ENCODE measurements around the gene ANKRD12. TPM values are rescaled to one million over a fixed set of nuclear protein-coding genes. Genes with fewer than 3 reads are reported as not detected.
"Not testable (repeated sequence)": the region's sequence is repeated elsewhere in the genome, so short reads cannot be mapped to it uniquely, and the experiment has no call there.

Gene ANKRD12
- polyA plus RNA-seq, 1 donor = 20.1 TPM

GRCh38 chr18:9164149-9164548, 27.6 kb downstream of the ANKRD12 start:
- H3K27me3 ChIP-seq (ENCODE audit: control insufficient read depth, insufficient read depth, low read length); H3K4me3 ChIP-seq (ENCODE audit: low read length); H3K4me1 ChIP-seq (ENCODE audit: control insufficient read depth, insufficient read depth, low read length); H3K36me3 ChIP-seq (ENCODE audit: control insufficient read depth, insufficient read depth, low read length); H3K27ac ChIP-seq (ENCODE audit: low read length); DNase-seq: not testable (repeated sequence)
- H3K9me3 ChIP-seq (ENCODE audit: control insufficient read depth, low read depth, low read length) = peaks cover 12% of the 10 kb centered on the region

DNA sequence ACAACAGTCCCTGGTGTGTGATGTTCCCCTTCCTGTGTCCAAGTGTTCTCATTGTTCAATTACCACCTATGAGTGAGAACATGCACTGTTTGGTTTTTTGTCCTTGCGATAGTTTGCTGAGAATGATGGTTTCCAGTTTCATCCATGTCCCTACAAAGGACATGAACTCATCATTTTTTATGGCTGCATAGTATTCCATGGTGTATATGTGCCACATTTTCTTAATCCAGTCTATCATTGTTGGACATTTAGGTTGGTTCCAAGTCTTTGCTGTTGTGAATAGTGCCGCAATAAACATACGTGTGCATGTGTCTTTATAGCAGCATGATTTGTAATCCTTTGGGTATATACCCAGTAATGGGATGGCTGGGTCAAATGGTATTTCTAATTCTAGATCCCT, 29.3 kb downstream of the ANKRD12 start:
- not testable (repeated sequence) for H3K4me1 ChIP-seq (ENCODE audit: control insufficient read depth, insufficient read depth, low read length); DNase-seq; H3K36me3 ChIP-seq (ENCODE audit: control insufficient read depth, insufficient read depth, low read length); H3K27ac ChIP-seq (ENCODE audit: low read length); H3K4me3 ChIP-seq (ENCODE audit: low read length); H3K27me3 ChIP-seq (ENCODE audit: control insufficient read depth, insufficient read depth, low read length)
- WGBS (ENCODE audit: insufficient coverage, low lambda C conversion rate) = no CpG with 5 or more reads among the region's 3 CpGs
- peaks cover 12% of the 10 kb centered on the region for H3K9me3 ChIP-seq (ENCODE audit: control insufficient read depth, low read depth, low read length)

- no CpG with 5 or more reads among the region's 3 CpGs for WGBS (ENCODE audit: insufficient coverage, low lambda C conversion rate)
- DNase-seq; H3K4me3 ChIP-seq (ENCODE audit: low read length); H3K36me3 ChIP-seq (ENCODE audit: control insufficient read depth, insufficient read depth, low read length); H3K27ac ChIP-seq (ENCODE audit: low read length); H3K9me3 ChIP-seq (ENCODE audit: control insufficient read depth, low read depth, low read length); H3K4me1 ChIP-seq (ENCODE audit: control insufficient read depth, insufficient read depth, low read length); H3K27me3 ChIP-seq (ENCODE audit: control insufficient read depth, insufficient read depth, low read length): not testable (repeated sequence)
These were observed 32.9 kb downstream of the ANKRD12 start for GRCh38 chr18:9169515-9169914.

DNA sequence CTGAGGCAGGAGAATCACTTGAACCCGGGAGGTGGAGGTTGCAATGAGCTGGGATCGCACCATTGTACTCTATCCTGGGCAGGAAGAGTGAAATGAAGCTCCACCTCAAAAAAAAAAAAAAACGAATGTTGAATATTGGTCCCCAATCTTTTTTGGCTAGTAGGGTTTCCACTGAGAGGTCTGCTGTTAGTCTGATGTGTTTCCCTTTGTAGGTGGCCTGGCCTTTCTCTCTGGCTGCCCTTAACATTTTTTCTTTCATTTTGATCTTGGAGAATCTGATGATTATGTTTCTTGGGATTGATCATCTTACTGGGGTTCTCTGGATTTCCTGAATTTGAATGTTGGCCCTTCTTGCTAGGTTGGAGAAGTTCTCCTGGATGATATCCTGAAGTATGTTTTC, 35.3 kb downstream of the ANKRD12 start:
- H3K36me3 ChIP-seq (ENCODE audit: control insufficient read depth, insufficient read depth, low read length); H3K27ac ChIP-seq (ENCODE audit: low read length); H3K9me3 ChIP-seq (ENCODE audit: control insufficient read depth, low read depth, low read length); H3K4me1 ChIP-seq (ENCODE audit: control insufficient read depth, insufficient read depth, low read length); H3K27me3 ChIP-seq (ENCODE audit: control insufficient read depth, insufficient read depth, low read length); DNase-seq; H3K4me3 ChIP-seq (ENCODE audit: low read length): not testable (repeated sequence)
- no CpG with 5 or more reads among the region's 3 CpGs for WGBS (ENCODE audit: insufficient coverage, low lambda C conversion rate)

GRCh38 chr18:9172506-9173127, 36.0 kb downstream of the ANKRD12 start:
- H3K27me3 ChIP-seq (ENCODE audit: control insufficient read depth, insufficient read depth, low read length) = no peaks in the 10 kb centered on the region
- H3K36me3 ChIP-seq (ENCODE audit: control insufficient read depth, insufficient read depth, low read length) = no peaks in the 10 kb centered on the region
- H3K27ac ChIP-seq (ENCODE audit: low read length) = no peak overlapping the region
- no peak for DNase-seq
- H3K9me3 ChIP-seq (ENCODE audit: control insufficient read depth, low read depth, low read length) = no peaks in the 10 kb centered on the region
- no peaks in the 10 kb centered on the region for H3K4me1 ChIP-seq (ENCODE audit: control insufficient read depth, insufficient read depth, low read length)
- no peak overlapping the region for H3K4me3 ChIP-seq (ENCODE audit: low read length)
- 94% methylated on average over 2 of the region's 4 CpGs for WGBS (ENCODE audit: insufficient coverage, low lambda C conversion rate)

- DNase-seq = no peak
- no CpG with 5 or more reads among the region's 6 CpGs for WGBS (ENCODE audit: insufficient coverage, low lambda C conversion rate)
- no peaks in the 10 kb centered on the region for H3K4me1 ChIP-seq (ENCODE audit: control insufficient read depth, insufficient read depth, low read length)
- H3K27me3 ChIP-seq (ENCODE audit: control insufficient read depth, insufficient read depth, low read length) = no peaks in the 10 kb centered on the region
- no peak overlapping the region for H3K4me3 ChIP-seq (ENCODE audit: low read length)
- H3K27ac ChIP-seq (ENCODE audit: low read length) = no peak overlapping the region
- no peaks in the 10 kb centered on the region for H3K9me3 ChIP-seq (ENCODE audit: control insufficient read depth, low read depth, low read length)
- no peaks in the 10 kb centered on the region for H3K36me3 ChIP-seq (ENCODE audit: control insufficient read depth, insufficient read depth, low read length)
These were observed 37.2 kb downstream of the ANKRD12 start for GRCh38 chr18:9173770-9174233.

DNA sequence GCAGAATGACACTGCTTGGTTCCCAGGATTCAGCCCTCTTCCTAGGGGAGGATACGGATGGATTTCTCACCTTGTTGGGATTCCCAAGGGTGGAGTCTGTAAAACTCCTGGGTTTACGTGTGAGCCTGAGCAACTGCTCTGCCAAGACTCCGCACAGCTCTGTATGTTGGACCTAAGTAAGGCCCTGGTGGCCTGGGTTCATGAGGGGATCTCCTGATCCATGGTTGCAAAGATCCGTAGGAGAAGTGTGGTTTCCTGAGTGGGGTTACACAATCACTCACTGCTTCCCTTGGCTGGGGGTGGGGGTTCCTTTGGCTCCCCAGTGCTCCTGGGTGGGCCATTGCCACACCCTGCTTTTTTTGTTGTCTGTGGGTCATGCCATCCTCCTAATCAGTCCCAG, 37.7 kb downstream of the ANKRD12 start:
- no peaks in the 10 kb centered on the region for H3K4me1 ChIP-seq (ENCODE audit: control insufficient read depth, insufficient read depth, low read length)
- no peak overlapping the region for H3K4me3 ChIP-seq (ENCODE audit: low read length)
- no peaks in the 10 kb centered on the region for H3K36me3 ChIP-seq (ENCODE audit: control insufficient read depth, insufficient read depth, low read length)
- no peaks in the 10 kb centered on the region for H3K27me3 ChIP-seq (ENCODE audit: control insufficient read depth, insufficient read depth, low read length)
- no peak overlapping the region for H3K27ac ChIP-seq (ENCODE audit: low read length)
- no CpG with 5 or more reads among the region's 4 CpGs for WGBS (ENCODE audit: insufficient coverage, low lambda C conversion rate)
- H3K9me3 ChIP-seq (ENCODE audit: control insufficient read depth, low read depth, low read length) = no peaks in the 10 kb centered on the region
- DNase-seq = no peak

DNA sequence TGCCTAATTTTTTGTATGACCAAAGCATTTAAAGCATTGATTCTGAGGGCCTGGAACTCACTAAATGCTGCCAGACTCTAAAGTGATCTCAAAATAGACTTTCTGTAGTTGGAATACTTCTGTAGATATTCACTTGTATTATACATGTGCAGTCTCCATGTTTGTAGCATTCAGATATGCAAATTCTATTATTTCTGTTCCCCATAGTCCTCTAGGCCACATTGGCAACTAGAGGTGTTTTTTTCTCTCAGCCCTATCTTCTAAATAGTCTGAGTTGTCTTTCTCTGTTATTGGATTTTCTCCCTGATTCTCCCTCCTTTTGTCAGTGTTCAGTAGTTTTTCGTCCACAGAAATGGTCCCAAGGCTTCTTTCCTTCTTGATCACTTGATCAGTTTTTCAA, 38.5 kb downstream of the ANKRD12 start:
- Histone ChIP-seq H3K9me3 (ENCODE audit: control insufficient read depth, low read depth, low read length) (no peaks in the 10 kb centered on the region), H3K36me3 (ENCODE audit: control insufficient read depth, insufficient read depth, low read length) (peaks cover 2% of the 10 kb centered on the region), H3K4me1 (ENCODE audit: control insufficient read depth, insufficient read depth, low read length) (no peaks in the 10 kb centered on the region), H3K27ac (ENCODE audit: low read length) (no peak overlapping the region), H3K27me3 (ENCODE audit: control insufficient read depth, insufficient read depth, low read length) (no peaks in the 10 kb centered on the region), H3K4me3 (ENCODE audit: low read length) (no peak overlapping the region)
- no peak for DNase-seq
- no CpG with 5 or more reads among the region's 1 CpG for WGBS (ENCODE audit: insufficient coverage, low lambda C conversion rate)

GRCh38 chr18:9177031-9177430, 40.5 kb downstream of the ANKRD12 start:
- no peaks in the 10 kb centered on the region for H3K4me1 ChIP-seq (ENCODE audit: control insufficient read depth, insufficient read depth, low read length)
- no peak overlapping the region for H3K27ac ChIP-seq (ENCODE audit: low read length)
- peaks cover 2% of the 10 kb centered on the region for H3K36me3 ChIP-seq (ENCODE audit: control insufficient read depth, insufficient read depth, low read length)
- no peaks in the 10 kb centered on the region for H3K9me3 ChIP-seq (ENCODE audit: control insufficient read depth, low read depth, low read length)
- no peaks in the 10 kb centered on the region for H3K27me3 ChIP-seq (ENCODE audit: control insufficient read depth, insufficient read depth, low read length)
- DNase-seq = no peak
- no peak overlapping the region for H3K4me3 ChIP-seq (ENCODE audit: low read length)
- WGBS (ENCODE audit: insufficient coverage, low lambda C conversion rate) = 93% methylated on average over 4 of the region's 6 CpGs

DNA sequence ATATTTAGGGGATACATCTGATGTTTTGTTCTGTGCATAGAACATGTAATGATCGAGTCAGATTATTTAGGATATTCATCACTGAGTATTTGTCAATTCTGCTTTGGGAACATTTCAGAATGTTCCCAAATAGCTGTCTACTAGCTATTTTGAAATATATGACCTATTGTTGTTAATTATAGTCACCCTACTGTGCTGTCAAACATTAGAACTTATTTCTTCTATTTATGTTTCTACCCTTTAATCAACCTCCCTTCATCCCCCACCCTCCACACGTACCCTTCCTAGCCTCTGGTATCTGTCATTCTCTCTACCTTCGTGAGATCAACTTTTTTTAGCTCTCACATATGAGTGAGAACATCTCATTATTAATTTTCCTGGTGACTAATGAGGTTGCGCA, 40.9 kb downstream of the ANKRD12 start:
- WGBS (ENCODE audit: insufficient coverage, low lambda C conversion rate) = 91% methylated on average over 3 of the region's 4 CpGs

DNA sequence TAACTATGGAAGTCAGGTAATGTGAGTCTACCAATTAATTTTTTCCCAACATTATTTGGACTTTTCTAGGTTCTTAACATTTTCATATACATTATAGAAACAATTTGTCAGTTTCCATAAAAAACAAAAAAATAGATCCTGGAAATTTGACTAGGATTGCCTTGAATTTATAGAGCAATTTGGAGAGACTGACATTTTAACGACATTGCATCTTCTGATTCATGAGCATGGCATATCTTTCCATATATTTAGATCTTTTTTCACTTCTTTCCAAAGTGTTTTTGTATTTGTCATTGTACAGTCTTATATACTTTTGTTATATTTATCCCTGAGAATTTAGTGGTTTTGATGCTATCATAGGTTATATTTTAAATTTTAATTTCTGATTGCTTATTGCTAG, 42.0 kb downstream of the ANKRD12 start:
- no peak overlapping the region for H3K4me3 ChIP-seq (ENCODE audit: low read length)
- 100% methylated on average over 1 of the region's 1 CpG for WGBS (ENCODE audit: insufficient coverage, low lambda C conversion rate)
- no peaks in the 10 kb centered on the region for H3K27me3 ChIP-seq (ENCODE audit: control insufficient read depth, insufficient read depth, low read length)
- H3K9me3 ChIP-seq (ENCODE audit: control insufficient read depth, low read depth, low read length) = no peaks in the 10 kb centered on the region
- no peak for DNase-seq
- no peaks in the 10 kb centered on the region for H3K4me1 ChIP-seq (ENCODE audit: control insufficient read depth, insufficient read depth, low read length)
- H3K36me3 ChIP-seq (ENCODE audit: control insufficient read depth, insufficient read depth, low read length) = peaks cover 7% of the 10 kb centered on the region
- H3K27ac ChIP-seq (ENCODE audit: low read length) = no peak overlapping the region

More for the DNA sequence above, 40.9 kb downstream of the ANKRD12 start:
- Histone ChIP-seq H3K9me3 (ENCODE audit: control insufficient read depth, low read depth, low read length) (no peaks in the 10 kb centered on the region), H3K27ac (ENCODE audit: low read length) (no peak overlapping the region), H3K4me3 (ENCODE audit: low read length) (no peak overlapping the region), H3K4me1 (ENCODE audit: control insufficient read depth, insufficient read depth, low read length) (no peaks in the 10 kb centered on the region), H3K36me3 (ENCODE audit: control insufficient read depth, insufficient read depth, low read length) (peaks cover 2% of the 10 kb centered on the region), H3K27me3 (ENCODE audit: control insufficient read depth, insufficient read depth, low read length) (no peaks in the 10 kb centered on the region)
- no peak for DNase-seq

Data from large intestine (tissue), 3 donors.